H1 (cell line): Measurements from ENCODE around the gene SUGP2. TPM values are rescaled to one million over a fixed set of nuclear protein-coding genes. Genes with fewer than 3 reads are reported as not detected.

Experiments used
- CTBP2 ChIP-seq: IDR thresholded peaks from 2 replicates; pipeline ENCODE4 v1.7.0; 2011; ENCODE audit warnings: borderline replicate concordance, mild to moderate bottlenecking, moderate library complexity, mixed read lengths, low read length; ENCODE audit not compliant: insufficient read depth, insufficient read length
- polyA plus RNA-seq, 7 experiments: library from polyadenylated mRNA; depleted of rRNA in 3 of 7; stranded (reverse) in 5 of 7; unstranded in 2 of 7; fragments of >200 nt in 5 of 7; fragments of 200-250 nt in 2 of 7; gene quantifications; 1 replicate in 5 of 7; 2 replicates in 1 of 7; 4 replicates in 1 of 7; pipeline versions ENCODE4 v1.2.1 to v1.2.3, GENCODE V29; 2011 to 2013; ENCODE audit warnings: missing spikeins in 2 of 7, mixed read lengths in 2 of 7
- total RNA-seq: library from RNA; stranded (reverse); fragmentation: NEBNext Ultra II Directional; extraction: Animal tissue kit (Norgen Biotek cat#: 25700); gene quantifications from 2 replicates; pipeline ENCODE4 v1.2.1, GENCODE V29; 2021
- TF ChIP-seq, protein P1 (sequence below): fragments of 300-600 bp; sonication (generic); IDR thresholded peaks from 2 replicates; pipeline ENCODE4 v1.7.1; 2012; ENCODE audit warnings: low read length, moderate library complexity, mild to moderate bottlenecking, inconsistent platforms; ENCODE audit not compliant: insufficient replicate concordance
- TF ChIP-seq, protein P2 (sequence below): IDR thresholded peaks from 2 replicates; pipeline ENCODE4 v1.6.1; 2011; ENCODE audit warnings: low read depth, mild to moderate bottlenecking, low read length; ENCODE audit not compliant: insufficient read depth

Gene SUGP2
- total and polyA plus RNA-seq, 2 of the 8 experiments (the other 6 are each of a cell fraction or from before 2014, with no cell fraction given), result 57.7 to 114 TPM

DNA sequence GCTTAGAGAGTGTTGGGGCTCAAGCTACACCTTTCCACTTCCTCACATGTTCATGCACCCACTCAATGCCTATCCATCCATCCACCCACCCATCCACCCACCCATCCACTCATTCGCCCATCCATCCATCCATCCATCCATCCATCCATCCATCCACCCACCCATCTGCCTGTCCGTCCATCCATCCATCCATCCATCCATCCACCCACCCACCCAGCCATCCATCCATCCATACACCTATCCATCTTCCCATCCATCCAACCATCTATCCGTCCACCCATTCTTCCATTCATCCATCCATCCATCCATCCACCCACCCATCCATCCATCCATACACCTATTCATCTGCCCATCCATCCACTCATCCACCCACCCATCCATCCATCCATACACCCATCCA is 79.2 kb downstream of the SUGP2 start (continued):
- TF ChIP-seq, protein P1, sequence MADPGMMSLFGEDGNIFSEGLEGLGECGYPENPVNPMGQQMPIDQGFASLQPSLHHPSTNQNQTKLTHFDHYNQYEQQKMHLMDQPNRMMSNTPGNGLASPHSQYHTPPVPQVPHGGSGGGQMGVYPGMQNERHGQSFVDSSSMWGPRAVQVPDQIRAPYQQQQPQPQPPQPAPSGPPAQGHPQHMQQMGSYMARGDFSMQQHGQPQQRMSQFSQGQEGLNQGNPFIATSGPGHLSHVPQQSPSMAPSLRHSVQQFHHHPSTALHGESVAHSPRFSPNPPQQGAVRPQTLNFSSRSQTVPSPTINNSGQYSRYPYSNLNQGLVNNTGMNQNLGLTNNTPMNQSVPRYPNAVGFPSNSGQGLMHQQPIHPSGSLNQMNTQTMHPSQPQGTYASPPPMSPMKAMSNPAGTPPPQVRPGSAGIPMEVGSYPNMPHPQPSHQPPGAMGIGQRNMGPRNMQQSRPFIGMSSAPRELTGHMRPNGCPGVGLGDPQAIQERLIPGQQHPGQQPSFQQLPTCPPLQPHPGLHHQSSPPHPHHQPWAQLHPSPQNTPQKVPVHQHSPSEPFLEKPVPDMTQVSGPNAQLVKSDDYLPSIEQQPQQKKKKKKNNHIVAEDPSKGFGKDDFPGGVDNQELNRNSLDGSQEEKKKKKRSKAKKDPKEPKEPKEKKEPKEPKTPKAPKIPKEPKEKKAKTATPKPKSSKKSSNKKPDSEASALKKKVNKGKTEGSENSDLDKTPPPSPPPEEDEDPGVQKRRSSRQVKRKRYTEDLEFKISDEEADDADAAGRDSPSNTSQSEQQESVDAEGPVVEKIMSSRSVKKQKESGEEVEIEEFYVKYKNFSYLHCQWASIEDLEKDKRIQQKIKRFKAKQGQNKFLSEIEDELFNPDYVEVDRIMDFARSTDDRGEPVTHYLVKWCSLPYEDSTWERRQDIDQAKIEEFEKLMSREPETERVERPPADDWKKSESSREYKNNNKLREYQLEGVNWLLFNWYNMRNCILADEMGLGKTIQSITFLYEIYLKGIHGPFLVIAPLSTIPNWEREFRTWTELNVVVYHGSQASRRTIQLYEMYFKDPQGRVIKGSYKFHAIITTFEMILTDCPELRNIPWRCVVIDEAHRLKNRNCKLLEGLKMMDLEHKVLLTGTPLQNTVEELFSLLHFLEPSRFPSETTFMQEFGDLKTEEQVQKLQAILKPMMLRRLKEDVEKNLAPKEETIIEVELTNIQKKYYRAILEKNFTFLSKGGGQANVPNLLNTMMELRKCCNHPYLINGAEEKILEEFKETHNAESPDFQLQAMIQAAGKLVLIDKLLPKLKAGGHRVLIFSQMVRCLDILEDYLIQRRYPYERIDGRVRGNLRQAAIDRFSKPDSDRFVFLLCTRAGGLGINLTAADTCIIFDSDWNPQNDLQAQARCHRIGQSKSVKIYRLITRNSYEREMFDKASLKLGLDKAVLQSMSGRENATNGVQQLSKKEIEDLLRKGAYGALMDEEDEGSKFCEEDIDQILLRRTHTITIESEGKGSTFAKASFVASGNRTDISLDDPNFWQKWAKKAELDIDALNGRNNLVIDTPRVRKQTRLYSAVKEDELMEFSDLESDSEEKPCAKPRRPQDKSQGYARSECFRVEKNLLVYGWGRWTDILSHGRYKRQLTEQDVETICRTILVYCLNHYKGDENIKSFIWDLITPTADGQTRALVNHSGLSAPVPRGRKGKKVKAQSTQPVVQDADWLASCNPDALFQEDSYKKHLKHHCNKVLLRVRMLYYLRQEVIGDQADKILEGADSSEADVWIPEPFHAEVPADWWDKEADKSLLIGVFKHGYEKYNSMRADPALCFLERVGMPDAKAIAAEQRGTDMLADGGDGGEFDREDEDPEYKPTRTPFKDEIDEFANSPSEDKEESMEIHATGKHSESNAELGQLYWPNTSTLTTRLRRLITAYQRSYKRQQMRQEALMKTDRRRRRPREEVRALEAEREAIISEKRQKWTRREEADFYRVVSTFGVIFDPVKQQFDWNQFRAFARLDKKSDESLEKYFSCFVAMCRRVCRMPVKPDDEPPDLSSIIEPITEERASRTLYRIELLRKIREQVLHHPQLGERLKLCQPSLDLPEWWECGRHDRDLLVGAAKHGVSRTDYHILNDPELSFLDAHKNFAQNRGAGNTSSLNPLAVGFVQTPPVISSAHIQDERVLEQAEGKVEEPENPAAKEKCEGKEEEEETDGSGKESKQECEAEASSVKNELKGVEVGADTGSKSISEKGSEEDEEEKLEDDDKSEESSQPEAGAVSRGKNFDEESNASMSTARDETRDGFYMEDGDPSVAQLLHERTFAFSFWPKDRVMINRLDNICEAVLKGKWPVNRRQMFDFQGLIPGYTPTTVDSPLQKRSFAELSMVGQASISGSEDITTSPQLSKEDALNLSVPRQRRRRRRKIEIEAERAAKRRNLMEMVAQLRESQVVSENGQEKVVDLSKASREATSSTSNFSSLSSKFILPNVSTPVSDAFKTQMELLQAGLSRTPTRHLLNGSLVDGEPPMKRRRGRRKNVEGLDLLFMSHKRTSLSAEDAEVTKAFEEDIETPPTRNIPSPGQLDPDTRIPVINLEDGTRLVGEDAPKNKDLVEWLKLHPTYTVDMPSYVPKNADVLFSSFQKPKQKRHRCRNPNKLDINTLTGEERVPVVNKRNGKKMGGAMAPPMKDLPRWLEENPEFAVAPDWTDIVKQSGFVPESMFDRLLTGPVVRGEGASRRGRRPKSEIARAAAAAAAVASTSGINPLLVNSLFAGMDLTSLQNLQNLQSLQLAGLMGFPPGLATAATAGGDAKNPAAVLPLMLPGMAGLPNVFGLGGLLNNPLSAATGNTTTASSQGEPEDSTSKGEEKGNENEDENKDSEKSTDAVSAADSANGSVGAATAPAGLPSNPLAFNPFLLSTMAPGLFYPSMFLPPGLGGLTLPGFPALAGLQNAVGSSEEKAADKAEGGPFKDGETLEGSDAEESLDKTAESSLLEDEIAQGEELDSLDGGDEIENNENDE, result no peak
- no peak for TF ChIP-seq CTBP2
- TF ChIP-seq, protein P2, sequence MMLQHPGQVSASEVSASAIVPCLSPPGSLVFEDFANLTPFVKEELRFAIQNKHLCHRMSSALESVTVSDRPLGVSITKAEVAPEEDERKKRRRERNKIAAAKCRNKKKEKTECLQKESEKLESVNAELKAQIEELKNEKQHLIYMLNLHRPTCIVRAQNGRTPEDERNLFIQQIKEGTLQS, result no peak
